MCF 10A (cell line): ENCODE measurements around the gene S100Z. TPM values are rescaled to one million over a fixed set of nuclear protein-coding genes. Genes with fewer than 3 reads are reported as not detected.
"Not testable (repeated sequence)": the region's sequence is repeated elsewhere in the genome, so short reads cannot be mapped to it uniquely, and the experiment has no call there.

Source experiments
- BruUV-seq: library from RNA; stranded (reverse); fragments of 400-500 nt; replicated peaks from 2 replicates; lab custom pipeline; 2021; lab: Mats Ljungman, UMichigan
- CTCF ChIA-PET: fragments of 300-600 bp; sonication (Branson Sonifier 250); formaldehyde crosslinking; extraction: SDS; loops from one replicate; lab custom pipeline; 2021; ENCODE audit warnings: antibody characterized with exemption, inconsistent platforms; lab: Yijun Ruan, JAX
- POLR2A ChIA-PET: fragments of 300-600, 350-650 bp; sonication (Branson Sonifier 250); formaldehyde crosslinking; extraction: SDS; loops from one replicate; lab custom pipeline; 2020; ENCODE audit warnings: antibody characterized with exemption, inconsistent platforms; lab: Yijun Ruan, JAX
- DNase-seq: peaks from one replicate; pipeline ENCODE4 v3.0.0-alpha.2; 2018; ENCODE audit not compliant: unreplicated experiment
- H3K27ac Mint-ChIP-seq: one replicate; pipeline ENCODE4 v1.8.0; 2022; ENCODE audit warnings: mild to moderate bottlenecking, low read depth, mixed read lengths; ENCODE audit not compliant: unreplicated experiment
- H3K27me3 Mint-ChIP-seq: one replicate; pipeline ENCODE4 v1.8.0; 2022; ENCODE audit warnings: mixed read lengths; ENCODE audit not compliant: insufficient read depth, unreplicated experiment
- H3K36me3 Mint-ChIP-seq: one replicate; pipeline ENCODE4 v1.8.0; 2022; ENCODE audit warnings: mild to moderate bottlenecking, moderate library complexity, mixed read lengths; ENCODE audit not compliant: insufficient read depth, unreplicated experiment
- H3K4me1 Mint-ChIP-seq: one replicate; pipeline ENCODE4 v1.8.0; 2022; ENCODE audit warnings: mixed read lengths; ENCODE audit not compliant: insufficient read depth, unreplicated experiment
- H3K4me3 Mint-ChIP-seq: one replicate; pipeline ENCODE4 v1.8.0; 2022; ENCODE audit warnings: mild to moderate bottlenecking, moderate library complexity, mixed read lengths; ENCODE audit not compliant: unreplicated experiment
- H3K9me3 Mint-ChIP-seq: one replicate; pipeline ENCODE4 v1.8.0; 2022; ENCODE audit warnings: mixed read lengths; ENCODE audit not compliant: unreplicated experiment
- intact Hi-C: fragments of 100-400 bp; cut with micrococcal nuclease; formaldehyde crosslinking; loops from 2 replicates; pipeline ENCODE4 v1.14.1; 2022
- total RNA-seq: library from RNA; stranded (reverse); gene quantifications from 2 replicates; pipeline ENCODE4 v1.2.3, GENCODE V29; 2022
- TF ChIP-seq, protein P1 (sequence below): fragments of 200-600 bp; IDR thresholded peaks from one replicate; pipeline ENCODE4 v1.8.0; 2022; ENCODE audit warnings: antibody characterized with exemption, mild to moderate bottlenecking; ENCODE audit not compliant: unreplicated experiment

S100Z gene
- total RNA-seq, 1 experiment from 2014 or later, result not detected

GRCh38 chr5:76808141-76808691 is 41.6 kb upstream of the S100Z start:
- TF ChIP-seq, protein P1, sequence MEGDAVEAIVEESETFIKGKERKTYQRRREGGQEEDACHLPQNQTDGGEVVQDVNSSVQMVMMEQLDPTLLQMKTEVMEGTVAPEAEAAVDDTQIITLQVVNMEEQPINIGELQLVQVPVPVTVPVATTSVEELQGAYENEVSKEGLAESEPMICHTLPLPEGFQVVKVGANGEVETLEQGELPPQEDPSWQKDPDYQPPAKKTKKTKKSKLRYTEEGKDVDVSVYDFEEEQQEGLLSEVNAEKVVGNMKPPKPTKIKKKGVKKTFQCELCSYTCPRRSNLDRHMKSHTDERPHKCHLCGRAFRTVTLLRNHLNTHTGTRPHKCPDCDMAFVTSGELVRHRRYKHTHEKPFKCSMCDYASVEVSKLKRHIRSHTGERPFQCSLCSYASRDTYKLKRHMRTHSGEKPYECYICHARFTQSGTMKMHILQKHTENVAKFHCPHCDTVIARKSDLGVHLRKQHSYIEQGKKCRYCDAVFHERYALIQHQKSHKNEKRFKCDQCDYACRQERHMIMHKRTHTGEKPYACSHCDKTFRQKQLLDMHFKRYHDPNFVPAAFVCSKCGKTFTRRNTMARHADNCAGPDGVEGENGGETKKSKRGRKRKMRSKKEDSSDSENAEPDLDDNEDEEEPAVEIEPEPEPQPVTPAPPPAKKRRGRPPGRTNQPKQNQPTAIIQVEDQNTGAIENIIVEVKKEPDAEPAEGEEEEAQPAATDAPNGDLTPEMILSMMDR, result no peak
- intact Hi-C loops, result no loop called here
- no peak overlapping the region for H3K4me3 Mint-ChIP-seq
- CTCF ChIA-PET, result interaction anchor here (0.9 to 2.4 kb wide), 2 partner anchors 9 to 32 kb away, joined by 3 to 6 read pairs; no protein-coding TSS in a partner anchor
- no peak overlapping the region for H3K27ac Mint-ChIP-seq
- no TSS peak for BruUV-seq
- H3K4me1 Mint-ChIP-seq, result peaks cover 20% of the 10 kb centered on the region
- no peaks in the 10 kb centered on the region for H3K9me3 Mint-ChIP-seq
- H3K36me3 Mint-ChIP-seq, result no peaks in the 10 kb centered on the region
- POLR2A ChIA-PET, result interaction anchor here (0.7 to 4.0 kb wide), 3 partner anchors 12 to 1002 kb away, joined by 3 to 42 read pairs (median 31); partner anchors contain the start of gene F2RL1
- H3K27me3 Mint-ChIP-seq, result no peaks in the 10 kb centered on the region
- no peak for DNase-seq

GRCh38 chr5:76809141-76809540 is 40.7 kb upstream of the S100Z start:
- POLR2A ChIA-PET, result interaction anchor here (2.3 to 4.0 kb wide), 2 partner anchors 10 to 18 kb away, joined by 13 to 31 read pairs; partner anchors contain the start of gene F2RL1
- Mint-ChIP-seq H3K4me1 (peaks cover 23% of the 10 kb centered on the region), H3K27ac (no peak overlapping the region), H3K9me3 (no peaks in the 10 kb centered on the region), H3K27me3 (no peaks in the 10 kb centered on the region), H3K36me3 (no peaks in the 10 kb centered on the region), H3K4me3 (no peak overlapping the region)
- CTCF ChIA-PET, result interaction anchor here (2.4 kb wide), 1 partner anchor 8 kb away, joined by 6 read pairs; no protein-coding TSS in a partner anchor
- DNase-seq, result no peak
- TF ChIP-seq, protein P1, result no peak
- intact Hi-C loops, result no loop called here
- BruUV-seq, result no TSS peak

GRCh38 chr5:76810236-76810635 is 39.6 kb upstream of the S100Z start:
- no TSS peak for BruUV-seq
- TF ChIP-seq, protein P1, result no peak
- H3K4me3 Mint-ChIP-seq, result no peak overlapping the region
- H3K27me3 Mint-ChIP-seq, result no peaks in the 10 kb centered on the region
- H3K9me3 Mint-ChIP-seq, result no peaks in the 10 kb centered on the region
- peaks cover 27% of the 10 kb centered on the region for H3K4me1 Mint-ChIP-seq
- H3K27ac Mint-ChIP-seq, result no peak overlapping the region
- CTCF ChIA-PET, result interaction anchor here (0.7 kb wide), 1 partner anchor 21 kb away, joined by 3 read pairs; no protein-coding TSS in a partner anchor
- DNase-seq, result no peak
- no peaks in the 10 kb centered on the region for H3K36me3 Mint-ChIP-seq
- intact Hi-C loops, result no loop called here
- POLR2A ChIA-PET, result interaction anchor here (2.3 kb wide), 1 partner anchor 9 kb away, joined by 13 read pairs; the partner anchor contains the start of gene F2RL1

GRCh38 chr5:76811214-76811613 is 38.6 kb upstream of the S100Z start:
- H3K36me3 Mint-ChIP-seq, result no peaks in the 10 kb centered on the region
- H3K4me1 Mint-ChIP-seq, result peaks cover 28% of the 10 kb centered on the region
- intact Hi-C loops, result no loop called here
- DNase-seq, result peak; percentile 87
- no TSS peak for BruUV-seq
- no peaks in the 10 kb centered on the region for H3K9me3 Mint-ChIP-seq
- H3K27me3 Mint-ChIP-seq, result no peaks in the 10 kb centered on the region
- peak overlapping the region; percentile 76 for H3K27ac Mint-ChIP-seq
- TF ChIP-seq, protein P1, result no peak
- ChIA-PET POLR2A (interaction anchor here (1.6 to 2.3 kb wide), 2 partner anchors 8 to 24 kb away, joined by 7 to 13 read pairs; partner anchors contain the start of gene F2RL1), CTCF (no interaction called here)
- peak overlapping the region; percentile 56 for H3K4me3 Mint-ChIP-seq

- DNase-seq, CTCF ChIA-PET, intact Hi-C loops, H3K36me3 Mint-ChIP-seq, BruUV-seq, H3K9me3 Mint-ChIP-seq, H3K27me3 Mint-ChIP-seq, H3K27ac Mint-ChIP-seq, H3K4me3 Mint-ChIP-seq: not testable (repeated sequence)
- POLR2A ChIA-PET, result interaction anchor here (1.6 kb wide), 1 partner anchor 25 kb away, joined by 7 read pairs; no protein-coding TSS in a partner anchor
- H3K4me1 Mint-ChIP-seq, result peaks cover 28% of the 10 kb centered on the region
Measured at GRCh38 chr5:76812209-76812608, 37.6 kb upstream of the S100Z start.
